ENCODE data around the gene CDH18.

DNA sequence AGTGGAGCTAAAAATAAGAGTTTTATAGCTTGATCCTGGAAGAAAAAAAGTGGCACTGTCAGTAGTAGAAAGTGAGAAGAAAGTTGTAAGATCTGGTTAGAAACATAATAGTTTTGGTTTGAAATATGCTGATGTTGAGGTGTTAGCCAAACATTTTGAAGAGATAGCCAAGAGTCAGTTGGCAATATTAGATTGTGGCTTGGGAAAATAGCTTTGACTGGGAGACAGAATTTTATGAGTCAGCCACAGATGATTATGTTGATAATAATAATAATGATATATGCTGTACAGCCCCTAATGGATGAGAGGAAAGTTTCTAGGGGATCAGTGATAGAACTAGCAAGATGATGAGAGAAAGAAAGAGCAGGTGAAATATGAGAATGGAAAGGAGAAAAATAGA lies 12.4 kb upstream of the CDH18 start:
- TF ChIP-seq, protein P1, sequence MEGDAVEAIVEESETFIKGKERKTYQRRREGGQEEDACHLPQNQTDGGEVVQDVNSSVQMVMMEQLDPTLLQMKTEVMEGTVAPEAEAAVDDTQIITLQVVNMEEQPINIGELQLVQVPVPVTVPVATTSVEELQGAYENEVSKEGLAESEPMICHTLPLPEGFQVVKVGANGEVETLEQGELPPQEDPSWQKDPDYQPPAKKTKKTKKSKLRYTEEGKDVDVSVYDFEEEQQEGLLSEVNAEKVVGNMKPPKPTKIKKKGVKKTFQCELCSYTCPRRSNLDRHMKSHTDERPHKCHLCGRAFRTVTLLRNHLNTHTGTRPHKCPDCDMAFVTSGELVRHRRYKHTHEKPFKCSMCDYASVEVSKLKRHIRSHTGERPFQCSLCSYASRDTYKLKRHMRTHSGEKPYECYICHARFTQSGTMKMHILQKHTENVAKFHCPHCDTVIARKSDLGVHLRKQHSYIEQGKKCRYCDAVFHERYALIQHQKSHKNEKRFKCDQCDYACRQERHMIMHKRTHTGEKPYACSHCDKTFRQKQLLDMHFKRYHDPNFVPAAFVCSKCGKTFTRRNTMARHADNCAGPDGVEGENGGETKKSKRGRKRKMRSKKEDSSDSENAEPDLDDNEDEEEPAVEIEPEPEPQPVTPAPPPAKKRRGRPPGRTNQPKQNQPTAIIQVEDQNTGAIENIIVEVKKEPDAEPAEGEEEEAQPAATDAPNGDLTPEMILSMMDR (IDR thresholded peaks at IDR 0.05) = no peak
- no peak for TF ChIP-seq POLR2A (IDR thresholded peaks at IDR 0.05)
